LNCaP clone FGC (cell line): ENCODE data around the gene PSMA3.
A peak's percentile ranks its signal among the peaks of the same experiment; 100 is the strongest.

Experiments used
- DNase-seq: peaks from one replicate; pipeline ENCODE4 v3.0.0-alpha.2; 2011; ENCODE audit warnings: low read depth
- H3K4me3 ChIP-seq: 2 replicates; pipeline ENCODE4 v1.5.1; 2011; ENCODE audit warnings: mild to moderate bottlenecking, low read depth, low read length, control low read depth
- CTCF ChIP-seq: IDR thresholded peaks from 2 replicates; pipeline ENCODE4 v1.5.1; 2012; ENCODE audit warnings: mild to moderate bottlenecking; ENCODE audit not compliant: control insufficient read depth, insufficient read depth; ENCODE audit errors: extremely low read depth

PSMA3 gene

GRCh38 chr14:58215191-58215914, 29.3 kb upstream of the PSMA3 start:
- no peak for DNase-seq
- TF ChIP-seq CTCF, result no peak
- H3K4me3 ChIP-seq, result no peak overlapping the region

DNA sequence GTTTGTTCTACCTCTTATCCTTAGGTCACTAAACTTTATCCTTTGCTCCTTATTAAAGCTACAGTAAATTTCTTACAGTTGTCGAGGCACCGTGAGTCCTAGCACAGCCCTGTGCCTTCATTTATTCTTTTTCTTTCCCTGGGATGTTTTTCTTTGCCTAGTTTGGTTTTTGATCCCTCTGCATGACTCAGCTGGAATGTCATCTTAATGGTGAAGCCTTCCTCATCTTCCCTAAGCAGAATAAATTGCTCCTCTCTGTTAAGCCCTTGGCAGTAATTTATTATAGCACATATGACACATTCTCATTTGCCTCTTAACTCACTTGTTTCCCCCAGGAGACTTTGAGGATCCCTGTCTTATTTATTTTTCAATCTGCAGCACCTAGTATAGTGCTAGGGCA, 28.1 kb upstream of the PSMA3 start:
- no peak overlapping the region for H3K4me3 ChIP-seq
- TF ChIP-seq CTCF, result no peak
- no peak for DNase-seq

- no peak overlapping the region for H3K4me3 ChIP-seq
- TF ChIP-seq CTCF, result no peak
- no peak for DNase-seq
These were observed 17.4 kb upstream of the PSMA3 start for GRCh38 chr14:58227096-58227819.

GRCh38 chr14:58238252-58239243, 6.1 kb upstream of the PSMA3 start:
- H3K4me3 ChIP-seq, result no peak overlapping the region
- TF ChIP-seq CTCF, result no peak
- DNase-seq, result no peak

- no peak for DNase-seq
- peak overlapping the region; percentile 75 for H3K4me3 ChIP-seq
- no peak for TF ChIP-seq CTCF
These were observed 5.1 kb upstream of the PSMA3 start for GRCh38 chr14:58239244-58240195.
